Measurements from ENCODE around the gene FSTL5.

- no peak for TF ChIP-seq POU6F1 (CRISPR knock-in tag; IDR thresholded peaks at IDR 0.05; ENCODE audit: borderline replicate concordance, low read depth)
- TF ChIP-seq ZFP3 (CRISPR knock-in tag; IDR thresholded peaks at IDR 0.05) = no peak
- no peak for TF ChIP-seq SNAI2 (CRISPR knock-in tag; IDR thresholded peaks at IDR 0.05)
- no peak for TF ChIP-seq TSHZ2 (CRISPR knock-in tag; IDR thresholded peaks at IDR 0.05)
- TF ChIP-seq CSRNP3 (CRISPR knock-in tag; IDR thresholded peaks at IDR 0.05) = no peak
- TF ChIP-seq GLIS3 (CRISPR knock-in tag; IDR thresholded peaks at IDR 0.05) = no peak
- no peak for TF ChIP-seq ZNF8 (CRISPR knock-in tag; IDR thresholded peaks at IDR 0.05)
Observed at GRCh38 chr4:162011089-162011488, 152.7 kb downstream of the FSTL5 start.

All from SK-N-SH treated with all-trans-retinoic acid at 6 μM for 48 hours (cell line).